NT2/D1 (cell line): ENCODE data around the gene FBXO46.

ENCODE experiments used
- SUZ12 ChIP-seq: IDR thresholded peaks from 2 replicates; pipeline ENCODE4 v1.6.1; 2011; ENCODE audit not compliant: insufficient read length, insufficient read depth; ENCODE audit errors: extremely low read depth
- YY1 ChIP-seq: IDR thresholded peaks from 2 replicates; pipeline ENCODE4 v1.6.1; 2011; ENCODE audit not compliant: insufficient read length, insufficient read depth

GRCh38 chr19:45771311-45771933 is 40.7 kb upstream of the FBXO46 start:
- TF ChIP-seq YY1 (no peak), SUZ12 (no peak)
